Measurements from ENCODE around the gene COX6A1. TPM values are rescaled to one million over a fixed set of nuclear protein-coding genes. Genes with fewer than 3 reads are reported as not detected.
A peak's percentile ranks its signal among the peaks of the same experiment; 100 is the strongest.

COX6A1 gene
- total RNA-seq, 2 experiments from 2014 or later = 396 to 406 TPM

GRCh38 chr12:120425797-120426196 lies 12.1 kb upstream of the COX6A1 start:
- ATAC-seq (no peak), DNase-seq (no peak)
- CTCF ChIA-PET = interaction anchor here (1.1 kb wide), 1 partner anchor 18 kb away, joined by 3 read pairs; no protein-coding TSS in a partner anchor
- no peaks in the 10 kb centered on the region for H3K9me3 Mint-ChIP-seq
- intact Hi-C loops (cut with micrococcal nuclease) = no loop called here
- peaks cover 6% of the 10 kb centered on the region for H3K27me3 Mint-ChIP-seq
- H3K36me3 Mint-ChIP-seq (ENCODE audit: low read depth) = no peaks in the 10 kb centered on the region
- no peak for TF ChIP-seq CTCF (IDR thresholded peaks at IDR 0.05)
- peaks cover 4% of the 10 kb centered on the region for H3K4me1 Mint-ChIP-seq (ENCODE audit: low read depth)
- H3K27ac Mint-ChIP-seq = no peak overlapping the region
- H3K4me3 Mint-ChIP-seq = no peak overlapping the region
- POLR2A ChIA-PET = interaction anchor here (1.1 kb wide), 1 partner anchor 49 kb away, joined by 3 read pairs; no protein-coding TSS in a partner anchor

- TF ChIP-seq CTCF (IDR thresholded peaks at IDR 0.05) = no peak
- DNase-seq = no peak
- Mint-ChIP-seq H3K9me3 (no peaks in the 10 kb centered on the region), H3K27me3 (peaks cover 6% of the 10 kb centered on the region), H3K4me1 (ENCODE audit: low read depth) (peaks cover 10% of the 10 kb centered on the region), H3K4me3 (no peak overlapping the region), H3K36me3 (ENCODE audit: low read depth) (no peaks in the 10 kb centered on the region), H3K27ac (no peak overlapping the region)
- ChIA-PET POLR2A (interaction anchor here (0.9 to 1.3 kb wide), 3 partner anchors 17 to 152 kb away, joined by 3 read pairs; partner anchors contain the start of gene RNU4-1), CTCF (interaction anchor here (0.9 to 4.2 kb wide), 5 partner anchors 61 to 93 kb away, joined by 3 to 25 read pairs (median 6); no protein-coding TSS in a partner anchor)
- ATAC-seq = no peak
- intact Hi-C loops (cut with micrococcal nuclease) = no loop called here
These were observed 9.2 kb upstream of the COX6A1 start for GRCh38 chr12:120428597-120429229.

- no peaks in the 10 kb centered on the region for H3K36me3 Mint-ChIP-seq (ENCODE audit: low read depth)
- ChIA-PET CTCF (interaction anchor here (0.9 to 4.2 kb wide), 19 partner anchors 9 to 154 kb away, joined by 3 to 25 read pairs (median 4); partner anchors contain the start of gene SIRT4), POLR2A (interaction anchor here (0.9 kb wide), 2 partner anchors 9 to 136 kb away, joined by 3 read pairs; partner anchors contain the start of gene RNU4-1)
- H3K4me3 Mint-ChIP-seq = no peak overlapping the region
- H3K4me1 Mint-ChIP-seq (ENCODE audit: low read depth) = peaks cover 10% of the 10 kb centered on the region
- no peak for ATAC-seq
- no peaks in the 10 kb centered on the region for H3K9me3 Mint-ChIP-seq
- H3K27me3 Mint-ChIP-seq = peaks cover 6% of the 10 kb centered on the region
- no peak for TF ChIP-seq CTCF (IDR thresholded peaks at IDR 0.05)
- no peak overlapping the region for H3K27ac Mint-ChIP-seq
- intact Hi-C loops (cut with micrococcal nuclease) = no loop called here
- no peak for DNase-seq
These were observed 8.5 kb upstream of the COX6A1 start for GRCh38 chr12:120429368-120429767.

- ATAC-seq = no peak
- no peak overlapping the region for H3K27ac Mint-ChIP-seq
- TF ChIP-seq CTCF (IDR thresholded peaks at IDR 0.05) = no peak
- intact Hi-C loops (cut with micrococcal nuclease) = no loop called here
- H3K4me3 Mint-ChIP-seq = no peak overlapping the region
- no peaks in the 10 kb centered on the region for H3K36me3 Mint-ChIP-seq (ENCODE audit: low read depth)
- H3K9me3 Mint-ChIP-seq = no peaks in the 10 kb centered on the region
- peaks cover 14% of the 10 kb centered on the region for H3K4me1 Mint-ChIP-seq (ENCODE audit: low read depth)
- CTCF ChIA-PET = interaction anchor here (1.2 to 1.4 kb wide), 2 partner anchors 66 to 109 kb away, joined by 3 to 4 read pairs; no protein-coding TSS in a partner anchor
- H3K27me3 Mint-ChIP-seq = peaks cover 6% of the 10 kb centered on the region
- peak; percentile 33 for DNase-seq
- POLR2A ChIA-PET = interaction anchor here (0.6 to 0.8 kb wide), 2 partner anchors 17 to 113 kb away, joined by 3 read pairs; no protein-coding TSS in a partner anchor
These were observed 5.0 kb upstream of the COX6A1 start for GRCh38 chr12:120432772-120433525.
